Measurements from ENCODE around the gene BUB1B.

BUB1B gene

GRCh38 chr15:40245666-40246450 is 85.0 kb downstream of the BUB1B start:
- no peaks in the 10 kb centered on the region for H3K9me3 Mint-ChIP-seq
- no peak overlapping the region for H3K27ac Mint-ChIP-seq
- peaks cover 73% of the 10 kb centered on the region for H3K27me3 Mint-ChIP-seq
- CTCF ChIA-PET: interaction anchor here (1.3 kb wide), 1 partner anchor 92 kb away, joined by 3 read pairs; no protein-coding TSS in a partner anchor
- DNase-seq: peak; percentile 15
- no peaks in the 10 kb centered on the region for H3K36me3 Mint-ChIP-seq
- no peaks in the 10 kb centered on the region for H3K4me1 Mint-ChIP-seq
- no peak overlapping the region for H3K4me3 Mint-ChIP-seq

- H3K27me3 Mint-ChIP-seq: peaks cover 73% of the 10 kb centered on the region
- H3K27ac Mint-ChIP-seq: no peak overlapping the region
- H3K4me1 Mint-ChIP-seq: no peaks in the 10 kb centered on the region
- H3K36me3 Mint-ChIP-seq: no peaks in the 10 kb centered on the region
- H3K9me3 Mint-ChIP-seq: no peaks in the 10 kb centered on the region
- no peak for DNase-seq
- H3K4me3 Mint-ChIP-seq: no peak overlapping the region
- CTCF ChIA-PET: interaction anchor here (1.3 kb wide), 1 partner anchor 91 kb away, joined by 3 read pairs; no protein-coding TSS in a partner anchor
Observed at GRCh38 chr15:40246496-40247280, 85.8 kb downstream of the BUB1B start.

- Mint-ChIP-seq H3K27me3 (peaks cover 73% of the 10 kb centered on the region), H3K4me1 (no peaks in the 10 kb centered on the region)
- CTCF ChIA-PET: interaction anchor here (1.3 kb wide), 1 partner anchor 90 kb away, joined by 3 read pairs; no protein-coding TSS in a partner anchor
Observed at GRCh38 chr15:40247406-40247971, 86.6 kb downstream of the BUB1B start.

GRCh38 chr15:40248006-40248783 is 87.3 kb downstream of the BUB1B start:
- H3K4me1 Mint-ChIP-seq: peaks cover 4% of the 10 kb centered on the region
- H3K27me3 Mint-ChIP-seq: peaks cover 74% of the 10 kb centered on the region

More at GRCh38 chr15:40247406-40247971, 86.6 kb downstream of the BUB1B start:
- no peak overlapping the region for H3K27ac Mint-ChIP-seq
- no peaks in the 10 kb centered on the region for H3K9me3 Mint-ChIP-seq
- no peak for DNase-seq
- H3K4me3 Mint-ChIP-seq: no peak overlapping the region
- H3K36me3 Mint-ChIP-seq: no peaks in the 10 kb centered on the region

GRCh38 chr15:40249477-40250303 is 88.8 kb downstream of the BUB1B start:
- no peak overlapping the region for H3K4me3 Mint-ChIP-seq
- DNase-seq: no peak
- no peaks in the 10 kb centered on the region for H3K9me3 Mint-ChIP-seq
- no peak overlapping the region for H3K27ac Mint-ChIP-seq
- peaks cover 6% of the 10 kb centered on the region for H3K4me1 Mint-ChIP-seq
- peaks cover 89% of the 10 kb centered on the region for H3K27me3 Mint-ChIP-seq
- no peaks in the 10 kb centered on the region for H3K36me3 Mint-ChIP-seq
- CTCF ChIA-PET: interaction anchor here (1.8 to 2.2 kb wide), 2 partner anchors 24 to 32 kb away, joined by 8 to 9 read pairs; no protein-coding TSS in a partner anchor

More at GRCh38 chr15:40248006-40248783, 87.3 kb downstream of the BUB1B start:
- CTCF ChIA-PET: no interaction called here
- DNase-seq: no peak
- no peak overlapping the region for H3K4me3 Mint-ChIP-seq
- H3K27ac Mint-ChIP-seq: no peak overlapping the region
- no peaks in the 10 kb centered on the region for H3K36me3 Mint-ChIP-seq
- no peaks in the 10 kb centered on the region for H3K9me3 Mint-ChIP-seq

- Mint-ChIP-seq H3K9me3 (no peaks in the 10 kb centered on the region), H3K4me3 (no peak overlapping the region), H3K27me3 (peaks cover 89% of the 10 kb centered on the region), H3K36me3 (no peaks in the 10 kb centered on the region), H3K4me1 (peaks cover 6% of the 10 kb centered on the region), H3K27ac (no peak overlapping the region)
- no peak for DNase-seq
- CTCF ChIA-PET: interaction anchor here (1.8 to 2.2 kb wide), 2 partner anchors 24 to 32 kb away, joined by 8 to 9 read pairs; no protein-coding TSS in a partner anchor
Observed at GRCh38 chr15:40250304-40250656, 89.4 kb downstream of the BUB1B start.

- no peak for DNase-seq
- CTCF ChIA-PET: interaction anchor here (1.8 to 2.2 kb wide), 2 partner anchors 23 to 33 kb away, joined by 8 to 9 read pairs; no protein-coding TSS in a partner anchor
- Mint-ChIP-seq H3K4me1 (peaks cover 6% of the 10 kb centered on the region), H3K27me3 (peaks cover 88% of the 10 kb centered on the region), H3K4me3 (no peak overlapping the region), H3K9me3 (no peaks in the 10 kb centered on the region), H3K36me3 (no peaks in the 10 kb centered on the region), H3K27ac (no peak overlapping the region)
Observed at GRCh38 chr15:40250771-40251483, 90.1 kb downstream of the BUB1B start.

- H3K27me3 Mint-ChIP-seq: peaks cover 84% of the 10 kb centered on the region
- H3K27ac Mint-ChIP-seq: no peak overlapping the region
- no peaks in the 10 kb centered on the region for H3K9me3 Mint-ChIP-seq
- H3K4me1 Mint-ChIP-seq: peaks cover 6% of the 10 kb centered on the region
- CTCF ChIA-PET: no interaction called here
- peak overlapping the region; percentile 31 for H3K4me3 Mint-ChIP-seq
- no peak for DNase-seq
- no peaks in the 10 kb centered on the region for H3K36me3 Mint-ChIP-seq
Observed at GRCh38 chr15:40251486-40252140, 90.7 kb downstream of the BUB1B start.

- Mint-ChIP-seq H3K9me3 (no peaks in the 10 kb centered on the region), H3K36me3 (no peaks in the 10 kb centered on the region), H3K27ac (no peak overlapping the region), H3K27me3 (peaks cover 85% of the 10 kb centered on the region), H3K4me3 (no peak overlapping the region), H3K4me1 (peaks cover 6% of the 10 kb centered on the region)
- CTCF ChIA-PET: interaction anchor here (1.0 kb wide), 1 partner anchor 22 kb away, joined by 3 read pairs; no protein-coding TSS in a partner anchor
- no peak for DNase-seq
Observed at GRCh38 chr15:40252141-40252437, 91.2 kb downstream of the BUB1B start.

- CTCF ChIA-PET: interaction anchor here (1.0 kb wide), 1 partner anchor 21 kb away, joined by 3 read pairs; no protein-coding TSS in a partner anchor
- Mint-ChIP-seq H3K4me1 (peaks cover 6% of the 10 kb centered on the region), H3K36me3 (no peaks in the 10 kb centered on the region), H3K27ac (no peak overlapping the region), H3K4me3 (peak overlapping the region; percentile 72), H3K27me3 (peaks cover 84% of the 10 kb centered on the region), H3K9me3 (no peaks in the 10 kb centered on the region)
- peak; percentile 39 for DNase-seq
Observed at GRCh38 chr15:40252438-40253166, 91.7 kb downstream of the BUB1B start.

GRCh38 chr15:40253167-40253790 is 92.4 kb downstream of the BUB1B start:
- Mint-ChIP-seq H3K27ac (no peak overlapping the region), H3K27me3 (peaks cover 83% of the 10 kb centered on the region), H3K9me3 (no peaks in the 10 kb centered on the region), H3K4me1 (peaks cover 6% of the 10 kb centered on the region), H3K4me3 (peak overlapping the region; percentile 72), H3K36me3 (no peaks in the 10 kb centered on the region)
- no peak for DNase-seq
- CTCF ChIA-PET: interaction anchor here (1.0 to 2.3 kb wide), 2 partner anchors 21 to 26 kb away, joined by 3 to 7 read pairs; no protein-coding TSS in a partner anchor
